HAP-1 (cell line): ENCODE data around the gene RPE65.
"Not testable (repeated sequence)": the region's sequence is repeated elsewhere in the genome, so short reads cannot be mapped to it uniquely, and the experiment has no call there.

Experiments
- DNase-seq, 2 experiments: peaks; one replicate each; pipeline ENCODE4 v3.0.0-alpha.2; 2016 to 2020; ENCODE audit warnings: low spot score in 2 of 2
- H3K27me3 ChIP-seq: fragments of 250-450 bp; sonication (Bioruptor Pico); 2 replicates; pipeline ENCODE4 v1.5.1; 2020; ENCODE audit warnings: low read depth, mild to moderate bottlenecking, moderate library complexity
- H3K36me3 ChIP-seq: fragments of 250-450 bp; sonication (Bioruptor Pico); replicated peaks from 2 replicates; pipeline ENCODE4 v1.5.1; 2020; ENCODE audit warnings: mild to moderate bottlenecking
- H3K4me1 ChIP-seq: fragments of 250-450 bp; sonication (Bioruptor Pico); 2 replicates; pipeline ENCODE4 v1.5.1; 2020; ENCODE audit warnings: mild to moderate bottlenecking
- H3K4me3 ChIP-seq: fragments of 250-450 bp; sonication (Bioruptor Pico); 2 replicates; pipeline ENCODE4 v1.5.1; 2020; ENCODE audit warnings: mild to moderate bottlenecking, moderate library complexity
- H3K9me3 ChIP-seq: fragments of 250-450 bp; sonication (Bioruptor Pico); 2 replicates; pipeline ENCODE4 v1.5.1; 2020; ENCODE audit warnings: mild to moderate bottlenecking, moderate library complexity
- in situ Hi-C: fragments of 300-500 bp; cut with MboI; formaldehyde crosslinking; loops from 3 replicates; pipeline ENCODE4 v1.14.3; 2020; ENCODE audit warnings: low sequenced_read_pairs, inconsistent platforms, mixed read lengths

The RPE65 gene

GRCh38 chr1:68442006-68442405 is 7.7 kb downstream of the RPE65 start:
- Histone ChIP-seq H3K27me3 (no peaks in the 10 kb centered on the region), H3K9me3 (no peaks in the 10 kb centered on the region), H3K36me3 (no peaks in the 10 kb centered on the region), H3K4me3 (no peak overlapping the region), H3K4me1 (peaks cover 9% of the 10 kb centered on the region)
- DNase-seq, result no peak
- in situ Hi-C loops, result loop anchor here (10.0 kb wide), 1 partner anchor 327 kb away; no protein-coding TSS in a partner anchor

DNA sequence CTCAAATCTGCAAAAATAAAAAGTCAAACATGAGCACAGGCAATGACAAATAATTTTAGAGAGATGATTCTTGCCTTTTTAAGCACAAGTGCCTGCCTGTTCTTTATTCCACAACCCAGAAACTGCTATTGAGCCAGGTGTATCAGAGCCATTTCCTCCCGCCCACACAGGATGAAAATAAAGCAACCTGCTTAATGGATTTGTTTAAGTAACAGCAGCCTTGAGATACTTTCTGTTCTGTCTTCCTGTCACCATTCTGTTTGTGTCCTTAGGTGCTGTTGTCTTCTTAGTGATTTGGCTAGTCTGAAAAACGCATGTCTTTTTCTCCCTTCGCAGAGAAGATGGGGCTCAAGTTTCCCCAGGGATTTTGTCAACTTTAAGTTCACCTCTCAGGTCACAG is 11.4 kb downstream of the RPE65 start:
- Histone ChIP-seq H3K36me3 (no peaks in the 10 kb centered on the region), H3K9me3 (no peaks in the 10 kb centered on the region), H3K4me3 (no peak overlapping the region), H3K4me1 (0 out of 2 replicates have a peak, but pooled peaks cover 3% of the 10 kb centered on the region), H3K27me3 (no peaks in the 10 kb centered on the region)
- in situ Hi-C loops, result no loop called here
- no peak for DNase-seq

DNA sequence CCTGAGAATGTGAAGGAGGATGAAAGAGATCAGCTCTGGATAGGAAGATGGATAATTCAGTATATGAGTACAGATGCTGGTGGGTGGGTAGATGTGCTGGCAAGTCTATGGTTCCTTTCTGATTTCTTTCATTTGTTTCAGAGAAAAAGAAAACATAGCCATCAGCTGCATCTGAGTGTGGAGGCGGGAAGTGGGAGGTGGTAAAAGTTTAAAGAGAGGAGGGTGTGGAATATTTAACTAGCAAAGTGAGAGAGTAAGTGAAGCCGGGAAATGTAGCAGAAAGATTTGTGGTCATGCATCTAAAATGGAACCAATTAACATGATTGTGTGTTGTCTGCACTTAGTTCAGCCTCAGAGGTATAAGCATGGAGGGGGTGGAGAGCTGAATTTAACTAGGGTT is 16.4 kb downstream of the RPE65 start:
- Histone ChIP-seq H3K36me3 (no peaks in the 10 kb centered on the region), H3K4me3 (no peak overlapping the region), H3K27me3 (no peaks in the 10 kb centered on the region), H3K4me1 (0 out of 2 replicates have a peak, but pooled peaks cover 3% of the 10 kb centered on the region), H3K9me3 (no peaks in the 10 kb centered on the region)
- in situ Hi-C loops, result no loop called here
- DNase-seq, result no peak

- H3K27me3 ChIP-seq, result no peaks in the 10 kb centered on the region
- H3K4me1 ChIP-seq, result 0 out of 2 replicates have a peak, but pooled peaks cover 3% of the 10 kb centered on the region
- DNase-seq, result no peak
- no peaks in the 10 kb centered on the region for H3K36me3 ChIP-seq
- no peaks in the 10 kb centered on the region for H3K9me3 ChIP-seq
- in situ Hi-C loops, result no loop called here
- no peak overlapping the region for H3K4me3 ChIP-seq
These were observed 18.7 kb downstream of the RPE65 start for GRCh38 chr1:68431076-68431475.

DNA sequence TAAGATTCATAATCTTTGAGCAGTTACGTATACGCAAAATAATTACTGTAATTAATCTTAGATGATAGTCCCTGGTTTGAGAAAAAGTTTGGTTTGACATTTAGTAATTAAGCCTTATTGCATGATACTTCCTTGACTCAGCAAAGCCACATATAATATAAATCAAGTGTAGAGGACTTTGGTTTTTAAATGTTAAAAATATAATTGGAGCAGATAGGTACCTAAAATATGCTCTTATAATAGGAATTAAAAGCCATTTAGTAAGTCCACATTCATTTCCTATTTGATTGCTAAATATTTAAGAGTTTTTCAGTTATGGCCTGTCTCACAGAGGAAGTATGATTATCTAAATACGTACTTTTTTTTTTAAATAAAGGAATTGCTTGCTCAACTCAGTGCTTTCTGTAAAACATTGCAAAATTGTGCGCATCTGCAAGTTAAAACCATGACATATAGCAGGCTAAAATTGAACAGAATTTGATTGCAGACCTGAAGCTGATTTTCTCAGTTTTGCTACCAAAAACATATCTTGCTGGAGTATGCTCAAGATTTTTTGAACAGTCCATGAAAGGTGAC is 20.4 kb downstream of the RPE65 start:
- no peaks in the 10 kb centered on the region for H3K4me1 ChIP-seq
- in situ Hi-C loops, result no loop called here
- no peaks in the 10 kb centered on the region for H3K9me3 ChIP-seq
- no peak overlapping the region for H3K4me3 ChIP-seq
- H3K27me3 ChIP-seq, result no peaks in the 10 kb centered on the region
- no peaks in the 10 kb centered on the region for H3K36me3 ChIP-seq
- no peak for DNase-seq

- in situ Hi-C loops, result no loop called here
These were observed 23.2 kb downstream of the RPE65 start for GRCh38 chr1:68426594-68426993.

GRCh38 chr1:68421350-68421749 is 28.4 kb downstream of the RPE65 start:
- Histone ChIP-seq H3K36me3 (no peaks in the 10 kb centered on the region), H3K4me1 (no peaks in the 10 kb centered on the region), H3K4me3 (no peak overlapping the region), H3K27me3 (no peaks in the 10 kb centered on the region), H3K9me3 (no peaks in the 10 kb centered on the region)
- no peak for DNase-seq
- in situ Hi-C loops, result no loop called here

More at GRCh38 chr1:68426594-68426993, 23.2 kb downstream of the RPE65 start:
- Histone ChIP-seq H3K4me1 (no peaks in the 10 kb centered on the region), H3K4me3 (no peak overlapping the region), H3K9me3 (no peaks in the 10 kb centered on the region), H3K27me3 (no peaks in the 10 kb centered on the region), H3K36me3 (no peaks in the 10 kb centered on the region)
- no peak for DNase-seq

DNA sequence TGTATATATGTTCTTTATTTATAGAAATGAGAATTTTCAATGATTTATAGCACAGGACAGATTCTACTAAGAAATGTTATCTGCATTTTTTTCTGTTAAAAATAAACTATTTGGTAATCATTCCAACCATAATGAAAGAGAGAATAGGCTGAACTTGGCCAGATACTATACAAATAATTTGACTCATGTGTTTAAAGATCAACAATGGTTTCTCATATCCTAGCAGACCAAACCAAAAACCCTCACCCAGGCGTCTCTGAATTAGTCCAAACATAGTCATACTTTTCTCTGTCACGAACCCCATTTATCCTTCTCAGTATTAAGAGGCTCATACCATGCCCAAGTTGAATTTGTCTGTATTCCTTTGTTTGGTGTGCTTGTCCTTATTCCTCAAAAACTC is 40.3 kb downstream of the RPE65 start:
- H3K27me3 ChIP-seq, result no peaks in the 10 kb centered on the region
- DNase-seq, result no peak
- H3K36me3 ChIP-seq, result no peaks in the 10 kb centered on the region
- no peaks in the 10 kb centered on the region for H3K4me1 ChIP-seq
- in situ Hi-C loops, result no loop called here
- H3K4me3 ChIP-seq, result no peak overlapping the region
- no peaks in the 10 kb centered on the region for H3K9me3 ChIP-seq

- Histone ChIP-seq H3K36me3 (no peaks in the 10 kb centered on the region), H3K27me3 (no peaks in the 10 kb centered on the region), H3K4me3 (no peak overlapping the region), H3K4me1 (no peaks in the 10 kb centered on the region), H3K9me3 (no peaks in the 10 kb centered on the region)
- in situ Hi-C loops, result no loop called here
- DNase-seq, result no peak
These were observed 48.2 kb downstream of the RPE65 start for GRCh38 chr1:68401506-68401905.

- H3K4me1 ChIP-seq, H3K27me3 ChIP-seq, DNase-seq, H3K4me3 ChIP-seq, H3K36me3 ChIP-seq, H3K9me3 ChIP-seq, in situ Hi-C loops: not testable (repeated sequence)
These were observed 54.2 kb downstream of the RPE65 start for GRCh38 chr1:68395575-68395974.

DNA sequence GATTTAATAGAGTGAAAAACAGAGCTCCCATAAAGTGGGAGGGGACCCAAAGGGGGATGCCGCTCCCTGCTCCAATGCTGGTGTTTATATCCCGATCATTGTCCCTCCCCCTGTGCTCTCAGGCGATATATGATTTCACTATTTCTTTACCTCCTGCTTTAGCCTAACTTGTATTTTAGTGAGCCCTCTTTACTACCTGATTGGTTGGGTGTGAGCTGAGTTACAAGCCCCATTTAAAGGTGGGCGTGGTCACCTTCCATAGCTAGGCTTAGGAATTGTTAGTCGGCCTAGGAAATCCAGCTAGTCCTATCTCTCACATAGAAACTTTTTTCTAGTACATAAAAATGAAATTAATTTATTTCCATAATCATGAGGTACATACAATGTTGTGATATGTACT is 57.3 kb downstream of the RPE65 start:
- H3K4me3 ChIP-seq, H3K27me3 ChIP-seq, H3K36me3 ChIP-seq, in situ Hi-C loops, H3K9me3 ChIP-seq, DNase-seq, H3K4me1 ChIP-seq: not testable (repeated sequence)

DNA sequence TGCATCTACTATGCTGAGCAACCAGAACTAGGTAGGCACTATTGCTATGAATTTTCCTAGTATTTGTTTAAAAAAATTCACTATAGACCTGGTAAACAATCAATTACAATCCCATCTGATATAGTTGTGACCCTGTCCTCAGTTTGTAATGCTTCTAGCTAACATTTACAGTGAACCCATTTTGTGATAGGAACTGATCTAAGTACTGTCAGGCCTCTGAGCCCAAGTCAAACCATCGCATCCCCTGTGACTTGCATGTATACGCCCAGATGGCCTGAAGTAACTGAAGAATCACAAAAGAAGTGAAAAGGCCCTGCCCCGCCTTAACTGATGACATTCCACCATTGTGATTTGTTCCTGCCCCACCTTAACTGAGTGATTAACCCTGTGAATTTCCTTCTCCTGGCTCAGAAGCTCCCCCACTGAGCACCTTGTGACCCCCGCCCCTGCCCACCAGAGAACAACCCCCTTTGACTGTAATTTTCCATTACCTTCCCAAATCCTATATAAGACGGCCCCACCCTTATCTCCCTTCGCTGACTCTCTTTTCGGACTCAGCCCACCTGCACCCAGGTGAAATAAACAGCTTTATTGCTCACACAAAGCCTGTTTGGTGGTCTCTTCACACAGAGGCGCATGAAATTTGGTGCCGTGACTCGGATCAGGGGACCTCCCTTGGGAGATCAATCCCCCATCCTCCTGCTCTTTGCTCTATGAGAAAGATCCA is 63.8 kb downstream of the RPE65 start:
- not testable (repeated sequence) for H3K9me3 ChIP-seq, H3K4me1 ChIP-seq, DNase-seq

DNA sequence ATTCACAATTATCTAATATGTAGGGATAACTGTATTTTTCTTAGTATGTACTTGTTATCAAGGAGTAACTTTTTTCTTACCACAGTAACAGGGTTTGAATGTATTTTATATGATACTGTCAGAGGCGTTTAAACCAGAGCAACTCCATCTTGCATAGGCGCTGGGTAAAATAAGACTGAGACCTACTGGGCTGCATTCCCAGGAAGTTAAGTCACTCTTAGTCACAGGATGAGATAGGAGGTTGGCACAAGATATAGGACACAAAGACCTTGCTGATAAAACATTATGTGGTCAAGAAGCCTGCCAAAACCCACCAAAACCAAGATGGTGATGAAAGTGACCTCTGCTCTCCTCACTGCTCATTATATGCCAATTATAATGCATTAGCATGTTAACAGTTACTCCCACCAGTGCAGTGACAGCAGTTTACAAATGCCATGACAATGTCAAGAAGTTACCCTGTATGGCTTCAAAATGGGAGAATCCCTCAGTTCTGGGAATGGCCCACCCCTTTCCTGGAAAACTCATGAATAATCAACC is 64.8 kb downstream of the RPE65 start:
- Histone ChIP-seq H3K9me3 (no peaks in the 10 kb centered on the region), H3K36me3 (no peaks in the 10 kb centered on the region), H3K27me3 (no peaks in the 10 kb centered on the region), H3K4me3 (no peak overlapping the region), H3K4me1 (no peaks in the 10 kb centered on the region; the same call in 1 of the 2 replicates)
- DNase-seq, result no peak
- in situ Hi-C loops, result no loop called here

More for the DNA sequence above, 63.8 kb downstream of the RPE65 start:
- H3K27me3 ChIP-seq, H3K4me3 ChIP-seq, H3K36me3 ChIP-seq, in situ Hi-C loops: not testable (repeated sequence)

DNA sequence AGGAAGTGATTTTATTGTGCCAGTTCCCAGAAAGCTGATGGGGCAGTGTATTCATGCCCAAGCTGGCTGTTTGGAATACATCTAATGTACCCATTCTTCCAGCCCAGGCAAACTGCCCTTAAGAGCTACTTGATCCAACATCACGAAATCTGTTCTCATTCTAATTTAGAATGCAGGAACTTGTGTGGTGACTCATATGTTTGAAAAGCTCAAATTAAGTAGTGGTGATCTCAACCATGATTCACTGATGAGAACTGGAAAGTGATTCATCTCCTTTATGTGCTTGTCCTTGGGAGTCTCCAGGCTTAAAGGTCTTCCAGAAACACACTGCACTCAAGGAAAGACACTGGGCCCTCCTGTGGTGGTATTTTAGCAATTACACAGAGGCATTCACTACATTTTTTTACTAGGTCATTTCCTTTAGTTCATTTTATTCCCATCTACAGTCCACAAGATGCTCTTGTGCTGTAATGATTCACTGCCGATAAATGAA is 65.4 kb downstream of the RPE65 start:
- H3K4me3 ChIP-seq, result no peak overlapping the region
- no peaks in the 10 kb centered on the region for H3K9me3 ChIP-seq
- no peaks in the 10 kb centered on the region for H3K27me3 ChIP-seq
- in situ Hi-C loops, result no loop called here
- no peak for DNase-seq
- H3K4me1 ChIP-seq, result no peaks in the 10 kb centered on the region; the same call in 1 of the 2 replicates
- no peaks in the 10 kb centered on the region for H3K36me3 ChIP-seq
